ENCODE results near the gene INSR.

INSR gene

GRCh38 chr19:7246601-7247000 is 47.6 kb downstream of the INSR start:
- Histone ChIP-seq H3K4me1 (ENCODE audit: insufficient read depth, low read length) (no peaks in the 10 kb centered on the region), H3K27ac (ENCODE audit: low read length) (no peak overlapping the region), H3K4me3 (ENCODE audit: low read depth in 1 of 2, low read length in 2 of 2) (no peak overlapping the region), H3K36me3 (ENCODE audit: insufficient read depth, low read length) (no peaks in the 10 kb centered on the region), H3K9ac (ENCODE audit: low read depth, low read length) (no peak overlapping the region), H3K27me3 (ENCODE audit: insufficient read depth, low read length, poor library complexity) (no peaks in the 10 kb centered on the region), H3K9me3 (ENCODE audit: insufficient read depth, low read length, severe bottlenecking) (no peaks in the 10 kb centered on the region), H3K4me2 (ENCODE audit: insufficient read depth, low read length) (no peak overlapping the region), H4K20me1 (ENCODE audit: insufficient read depth, low read length) (peaks cover 8% of the 10 kb centered on the region; the same call in 1 of the 2 replicates), H3K79me2 (ENCODE audit: insufficient read depth, low read length) (peaks cover 2% of the 10 kb centered on the region; the same call in 1 of the 2 replicates), H2AFZ (ENCODE audit: low read depth, low read length) (no peak overlapping the region)
- DNase-seq (no peak), ATAC-seq (ENCODE audit: insufficient read depth, low read depth) (no peak)
- no peak for TF ChIP-seq EZH2 (IDR thresholded peaks at IDR 0.05; ENCODE audit: borderline replicate concordance, low read depth, low read length, severe bottlenecking)
- TF ChIP-seq, protein P1, sequence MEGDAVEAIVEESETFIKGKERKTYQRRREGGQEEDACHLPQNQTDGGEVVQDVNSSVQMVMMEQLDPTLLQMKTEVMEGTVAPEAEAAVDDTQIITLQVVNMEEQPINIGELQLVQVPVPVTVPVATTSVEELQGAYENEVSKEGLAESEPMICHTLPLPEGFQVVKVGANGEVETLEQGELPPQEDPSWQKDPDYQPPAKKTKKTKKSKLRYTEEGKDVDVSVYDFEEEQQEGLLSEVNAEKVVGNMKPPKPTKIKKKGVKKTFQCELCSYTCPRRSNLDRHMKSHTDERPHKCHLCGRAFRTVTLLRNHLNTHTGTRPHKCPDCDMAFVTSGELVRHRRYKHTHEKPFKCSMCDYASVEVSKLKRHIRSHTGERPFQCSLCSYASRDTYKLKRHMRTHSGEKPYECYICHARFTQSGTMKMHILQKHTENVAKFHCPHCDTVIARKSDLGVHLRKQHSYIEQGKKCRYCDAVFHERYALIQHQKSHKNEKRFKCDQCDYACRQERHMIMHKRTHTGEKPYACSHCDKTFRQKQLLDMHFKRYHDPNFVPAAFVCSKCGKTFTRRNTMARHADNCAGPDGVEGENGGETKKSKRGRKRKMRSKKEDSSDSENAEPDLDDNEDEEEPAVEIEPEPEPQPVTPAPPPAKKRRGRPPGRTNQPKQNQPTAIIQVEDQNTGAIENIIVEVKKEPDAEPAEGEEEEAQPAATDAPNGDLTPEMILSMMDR (IDR thresholded peaks at IDR 0.05; ENCODE audit: borderline replicate concordance, extremely low read depth, low read length, poor library complexity, severe bottlenecking): no peak

DNA sequence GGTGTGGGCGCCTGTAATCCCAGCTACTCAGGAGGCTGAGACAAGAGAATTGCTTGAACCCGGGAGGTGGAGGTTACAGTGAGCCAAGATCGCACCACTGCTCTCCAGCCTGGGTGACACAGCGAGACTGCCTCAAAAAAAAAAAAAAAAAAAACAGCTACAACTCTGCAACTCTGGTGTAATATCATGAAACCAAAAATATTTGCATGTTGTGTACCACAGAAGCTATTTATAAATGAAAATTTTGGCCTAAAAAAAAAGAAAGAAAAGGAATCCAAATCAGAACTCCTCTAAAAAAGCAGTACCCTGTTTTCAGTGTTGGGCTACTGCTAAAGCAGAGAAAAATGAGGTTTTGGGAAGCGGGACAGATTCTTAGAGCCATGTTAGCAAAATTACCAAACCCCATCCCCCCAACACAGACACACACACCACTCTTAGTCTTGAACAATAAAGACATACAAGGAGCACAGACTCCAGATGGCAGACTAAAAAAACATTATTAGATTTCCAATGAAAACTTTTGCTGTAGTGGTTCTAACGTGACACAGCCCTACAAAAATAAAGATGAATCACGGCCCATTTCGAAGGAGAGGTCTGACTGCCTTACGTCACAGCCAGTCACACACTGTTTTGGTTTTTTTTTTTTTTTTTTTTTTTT is 51.5 kb downstream of the INSR start:
- no peak overlapping the region for H3K9ac ChIP-seq (ENCODE audit: low read depth, low read length)
- H2AFZ ChIP-seq (ENCODE audit: low read depth, low read length): no peak overlapping the region
- no peaks in the 10 kb centered on the region for H3K27me3 ChIP-seq (ENCODE audit: insufficient read depth, low read length, poor library complexity)
- H3K4me3 ChIP-seq (ENCODE audit: low read depth in 1 of 2, low read length in 2 of 2): no peak overlapping the region
- peaks cover 4% of the 10 kb centered on the region for H3K79me2 ChIP-seq (ENCODE audit: insufficient read depth, low read length)
- H3K27ac ChIP-seq (ENCODE audit: low read length): no peak overlapping the region
- 0 out of 2 replicates have a peak, but pooled peaks cover 3% of the 10 kb centered on the region for H4K20me1 ChIP-seq (ENCODE audit: insufficient read depth, low read length)
- H3K9me3 ChIP-seq (ENCODE audit: insufficient read depth, low read length, severe bottlenecking): peaks cover 6% of the 10 kb centered on the region
- DNase-seq (no peak), ATAC-seq (ENCODE audit: insufficient read depth, low read depth) (no peak)
- no peak for TF ChIP-seq EZH2 (IDR thresholded peaks at IDR 0.05; ENCODE audit: borderline replicate concordance, low read depth, low read length, severe bottlenecking)
- TF ChIP-seq, protein P1 (IDR thresholded peaks at IDR 0.05; ENCODE audit: borderline replicate concordance, extremely low read depth, low read length, poor library complexity, severe bottlenecking): no peak
- no peak overlapping the region for H3K4me2 ChIP-seq (ENCODE audit: insufficient read depth, low read length)
- no peaks in the 10 kb centered on the region for H3K36me3 ChIP-seq (ENCODE audit: insufficient read depth, low read length)
- H3K4me1 ChIP-seq (ENCODE audit: insufficient read depth, low read length): no peaks in the 10 kb centered on the region

DNA sequence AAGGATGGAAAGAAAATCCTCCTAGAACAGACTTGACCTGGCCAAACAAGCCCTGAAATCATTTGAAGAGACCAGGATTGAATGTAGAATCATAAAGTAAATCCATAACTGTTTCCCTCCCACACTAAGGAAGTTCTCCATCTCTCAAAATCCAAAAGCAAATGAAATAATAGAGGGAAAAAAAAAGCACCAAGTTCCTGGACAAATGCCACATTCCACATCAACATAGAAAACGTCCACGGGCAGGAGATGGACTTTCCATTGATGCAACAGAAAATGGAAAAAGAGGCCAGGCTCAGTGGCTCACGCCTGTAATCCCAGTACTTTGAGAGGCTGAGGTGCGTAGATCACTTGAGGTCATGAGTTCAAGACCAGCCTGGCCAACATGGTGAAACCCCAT is 56.2 kb downstream of the INSR start:
- Histone ChIP-seq H3K9ac (ENCODE audit: low read depth, low read length) (no peak overlapping the region), H3K4me1 (ENCODE audit: insufficient read depth, low read length) (no peaks in the 10 kb centered on the region), H3K4me2 (ENCODE audit: insufficient read depth, low read length) (no peak overlapping the region), H3K9me3 (ENCODE audit: insufficient read depth, low read length, severe bottlenecking) (peaks cover 6% of the 10 kb centered on the region), H3K27ac (ENCODE audit: low read length) (no peak overlapping the region), H3K79me2 (ENCODE audit: insufficient read depth, low read length) (peaks cover 4% of the 10 kb centered on the region; the same call in 1 of the 2 replicates), H4K20me1 (ENCODE audit: insufficient read depth, low read length) (no peaks in the 10 kb centered on the region), H2AFZ (ENCODE audit: low read depth, low read length) (no peak overlapping the region), H3K27me3 (ENCODE audit: insufficient read depth, low read length, poor library complexity) (no peaks in the 10 kb centered on the region), H3K4me3 (ENCODE audit: low read depth in 1 of 2, low read length in 2 of 2) (no peak overlapping the region), H3K36me3 (ENCODE audit: insufficient read depth, low read length) (no peaks in the 10 kb centered on the region)
- DNase-seq (no peak), ATAC-seq (ENCODE audit: insufficient read depth, low read depth) (no peak)
- TF ChIP-seq, protein P1 (IDR thresholded peaks at IDR 0.05; ENCODE audit: borderline replicate concordance, extremely low read depth, low read length, poor library complexity, severe bottlenecking): no peak
- no peak for TF ChIP-seq EZH2 (IDR thresholded peaks at IDR 0.05; ENCODE audit: borderline replicate concordance, low read depth, low read length, severe bottlenecking)

Measured in DND-41 (cell line).